ENCODE data around the gene NXT2.

GRCh38 chrX:109498434-109498833, 38.2 kb upstream of the NXT2 start:
- TF ChIP-seq CTCF (IDR thresholded peaks at IDR 0.05 in 4 of 5, conservative IDR thresholded peaks at IDR 0.05 in 1 of 5) (no peak), POLR2A (IDR thresholded peaks at IDR 0.05) (no peak)

Measured in gastrocnemius medialis (tissue), 4 donors.